Lung (tissue), 12 donors: ENCODE measurements around the gene CMIP. TPM values are rescaled to one million over a fixed set of nuclear protein-coding genes. Genes with fewer than 3 reads are reported as not detected.
A peak's percentile ranks its signal among the peaks of the same experiment; 100 is the strongest.

Experiments used
- ATAC-seq: fragments of 200-7000 bp; cut with Tn5 transposase; one replicate; pipeline ENCODE4 v1.9.1; 2020; ENCODE audit warnings: moderate number of reproducible peaks; ENCODE audit not compliant: insufficient read depth, low FRiP score
- DNase-seq, 3 donors: peaks; one replicate each; pipeline ENCODE4 v3.0.0-alpha.2; 2013 to 2017
- H3K27ac ChIP-seq, 2 donors: one replicate each; pipeline ENCODE4 v1.5.1; 2013; ENCODE audit warnings: mild to moderate bottlenecking in 2 of 2, moderate library complexity in 2 of 2, control low read depth in 1 of 2, inconsistent platforms in 1 of 2, low read depth in 1 of 2, low read length in 1 of 2
- H3K27me3 ChIP-seq, 3 donors: one replicate each; pipeline ENCODE4 v1.5.1; 2013; ENCODE audit warnings: low read length in 2 of 3; ENCODE audit not compliant: control insufficient read depth in 3 of 3, insufficient read depth in 3 of 3
- H3K36me3 ChIP-seq, 4 donors: one replicate each; pipeline ENCODE4 v1.5.1; 2013; ENCODE audit warnings: low read length in 4 of 4, mild to moderate bottlenecking in 1 of 4, moderate library complexity in 1 of 4; ENCODE audit not compliant: control insufficient read depth in 4 of 4, insufficient read depth in 4 of 4
- H3K4me1 ChIP-seq, 5 donors: one replicate each; pipeline ENCODE4 v1.5.1; 2013; ENCODE audit warnings: low read length in 5 of 5, mild to moderate bottlenecking in 2 of 5, moderate library complexity in 1 of 5; ENCODE audit not compliant: control insufficient read depth in 5 of 5, insufficient read depth in 5 of 5
- H3K4me3 ChIP-seq: one replicate; pipeline ENCODE4 v1.5.1; 2013; ENCODE audit warnings: mild to moderate bottlenecking, control low read depth, moderate library complexity
- H3K9ac ChIP-seq, 2 donors: one replicate each; pipeline ENCODE4 v1.5.1; 2013; ENCODE audit warnings: low read length in 2 of 2, control low read depth in 1 of 2; ENCODE audit not compliant: insufficient read depth in 1 of 2
- H3K9me3 ChIP-seq, 4 donors: one replicate each; pipeline ENCODE4 v1.5.1; 2013; ENCODE audit warnings: low read length in 3 of 4, mild to moderate bottlenecking in 1 of 4, moderate library complexity in 1 of 4; ENCODE audit not compliant: control insufficient read depth in 4 of 4, insufficient read depth in 3 of 4
- CTCF ChIP-seq: IDR thresholded peaks from 2 replicates; pipeline ENCODE4 v1.5.1; 2012; ENCODE audit warnings: mild to moderate bottlenecking; ENCODE audit errors: control extremely low read depth, extremely low read depth
- WGBS, 2 donors: extraction: QIAGEN DNeasy Blood & Tissue Kit; methylation state at CpG; one replicate each; pipeline ENCODE4 v1.1.7; 2013; 5-methylcytosine and 5-hydroxymethylcytosine counted together
- polyA plus RNA-seq, 2 donors: library from polyadenylated mRNA; stranded (reverse); fragments of 200-250 nt; gene quantifications; one replicate each; pipeline ENCODE4 v1.2.1, GENCODE V29; 2013
- total RNA-seq, 2 donors: library from RNA; depleted of rRNA in 1 of 2; stranded (reverse); fragments of >200 nt in 1 of 2; gene quantifications; one replicate each; pipeline ENCODE4 v1.2.1, GENCODE V29; 2014 to 2021
- donor health status: control.
- donor health status: control.
- donor health status: Bipolar disorder and iron deficiency.
- donor health status: healthy.
- donor health status: DM: yes; HTN: yes; CAD: no.

The CMIP gene
- total and polyA plus RNA-seq, 4 donors, result 11.8 to 80.5 (median 48.6) TPM

- 85 to 89% methylated on average over 4 of the region's 4 CpGs for WGBS, 2 donors
- no peak for DNase-seq
- no peak for TF ChIP-seq CTCF
- H3K4me1 ChIP-seq, result peaks cover 0 to 69% (median 8%) of the 10 kb centered on the region in 5 donors
- H3K4me3 ChIP-seq, result no peak overlapping the region
- H3K36me3 ChIP-seq, result peaks cover 0 to 4% (median 0%) of the 10 kb centered on the region in 4 donors
- H3K27ac ChIP-seq, result peak overlapping the region in 1 of 2 donors; percentile 72
- H3K27me3 ChIP-seq, result no peaks in the 10 kb centered on the region
- no peak overlapping the region for H3K9ac ChIP-seq
- ATAC-seq, result no peak
- H3K9me3 ChIP-seq, result no peaks in the 10 kb centered on the region
Measured at GRCh38 chr16:81494888-81495287, 50.3 kb downstream of the CMIP start.

GRCh38 chr16:81495321-81496234 is 51.0 kb downstream of the CMIP start:
- ATAC-seq, result no peak
- Histone ChIP-seq H3K27me3 (no peaks in the 10 kb centered on the region), H3K36me3 (peaks cover 0 to 4% (median 0%) of the 10 kb centered on the region in 4 donors), H3K9me3 (no peaks in the 10 kb centered on the region), H3K9ac (no peak overlapping the region), H3K27ac (peak overlapping the region in 1 of 2 donors; percentile 72), H3K4me1 (peaks cover 0 to 64% (median 8%) of the 10 kb centered on the region in 5 donors), H3K4me3 (no peak overlapping the region)
- peak in 1 of 3 donors; percentile 35 for DNase-seq
- TF ChIP-seq CTCF, result no peak
- WGBS, 2 donors, result 35 to 49% methylated on average over 17 of the region's 17 CpGs

GRCh38 chr16:81496321-81496720 is 51.7 kb downstream of the CMIP start:
- Histone ChIP-seq H3K9ac (no peak overlapping the region), H3K4me1 (peaks cover 0 to 61% (median 8%) of the 10 kb centered on the region in 5 donors), H3K36me3 (peaks cover 0 to 4% (median 0%) of the 10 kb centered on the region in 4 donors), H3K4me3 (no peak overlapping the region), H3K27ac (peak overlapping the region in 1 of 2 donors; percentile 17), H3K27me3 (no peaks in the 10 kb centered on the region), H3K9me3 (no peaks in the 10 kb centered on the region)
- ATAC-seq, result no peak
- no peak for DNase-seq
- TF ChIP-seq CTCF, result no peak
- WGBS, 2 donors, result 91 to 93% methylated on average over 7 of the region's 7 CpGs
